Measurements from ENCODE around the gene TIGD3.

DNA sequence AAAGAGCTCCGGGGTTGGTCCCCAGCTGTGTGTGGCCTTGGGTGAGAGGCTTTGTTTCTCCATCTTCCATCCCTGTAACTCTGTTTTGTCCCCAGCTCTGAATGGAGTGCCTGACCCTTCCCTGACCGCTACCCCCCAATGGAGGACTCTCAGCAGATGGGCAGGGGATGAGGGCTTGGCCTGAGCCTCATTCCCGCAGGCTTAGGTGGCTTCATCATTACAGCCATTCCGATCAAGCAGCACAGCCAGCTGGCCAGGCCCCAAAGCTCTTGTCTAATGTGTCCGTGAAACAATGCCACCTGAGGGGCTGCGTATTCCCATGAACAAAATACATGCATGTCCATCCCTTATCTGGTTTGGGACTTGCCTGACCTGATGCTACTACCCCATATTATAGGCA lies 43.8 kb upstream of the TIGD3 start:
- TF ChIP-seq POLR2A (IDR thresholded peaks at IDR 0.05) = no peak
- TF ChIP-seq, protein P1, sequence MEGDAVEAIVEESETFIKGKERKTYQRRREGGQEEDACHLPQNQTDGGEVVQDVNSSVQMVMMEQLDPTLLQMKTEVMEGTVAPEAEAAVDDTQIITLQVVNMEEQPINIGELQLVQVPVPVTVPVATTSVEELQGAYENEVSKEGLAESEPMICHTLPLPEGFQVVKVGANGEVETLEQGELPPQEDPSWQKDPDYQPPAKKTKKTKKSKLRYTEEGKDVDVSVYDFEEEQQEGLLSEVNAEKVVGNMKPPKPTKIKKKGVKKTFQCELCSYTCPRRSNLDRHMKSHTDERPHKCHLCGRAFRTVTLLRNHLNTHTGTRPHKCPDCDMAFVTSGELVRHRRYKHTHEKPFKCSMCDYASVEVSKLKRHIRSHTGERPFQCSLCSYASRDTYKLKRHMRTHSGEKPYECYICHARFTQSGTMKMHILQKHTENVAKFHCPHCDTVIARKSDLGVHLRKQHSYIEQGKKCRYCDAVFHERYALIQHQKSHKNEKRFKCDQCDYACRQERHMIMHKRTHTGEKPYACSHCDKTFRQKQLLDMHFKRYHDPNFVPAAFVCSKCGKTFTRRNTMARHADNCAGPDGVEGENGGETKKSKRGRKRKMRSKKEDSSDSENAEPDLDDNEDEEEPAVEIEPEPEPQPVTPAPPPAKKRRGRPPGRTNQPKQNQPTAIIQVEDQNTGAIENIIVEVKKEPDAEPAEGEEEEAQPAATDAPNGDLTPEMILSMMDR (IDR thresholded peaks at IDR 0.05) = no peak
